ENCODE measurements around the gene CNTN4. TPM values are rescaled to one million over a fixed set of nuclear protein-coding genes. Genes with fewer than 3 reads are reported as not detected.

Gene CNTN4
- polyA plus RNA-seq, 1 donor (not counting 4 experiments of a cell fraction or from before 2014, with no cell fraction given), result not detected

DNA sequence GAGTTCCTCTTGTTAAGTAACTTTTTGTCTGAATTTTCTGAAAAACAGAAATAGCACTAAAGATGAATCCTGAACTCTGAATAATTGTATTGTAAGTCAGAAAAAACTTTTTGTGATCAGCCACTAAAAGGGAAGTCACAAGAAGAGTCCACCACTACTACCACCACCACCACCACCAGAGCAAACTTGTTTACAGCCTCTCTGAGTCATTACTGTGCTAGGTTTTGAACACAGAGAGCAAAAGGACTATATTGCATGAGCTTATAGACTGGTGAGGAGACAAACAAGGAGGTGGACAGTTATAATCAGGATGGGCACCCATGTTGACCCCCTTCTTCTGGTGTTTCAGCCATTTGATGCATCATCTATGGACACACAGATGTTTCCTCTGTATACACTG, 869.8 kb downstream of the CNTN4 start:
- Histone ChIP-seq H3K9me1 (ENCODE audit: control insufficient read depth, extremely low read depth, insufficient read depth, low read length) (no peaks in the 10 kb centered on the region), H3K79me2 (ENCODE audit: control insufficient read depth, insufficient read depth, low read length) (no peaks in the 10 kb centered on the region), H4K20me1 (ENCODE audit: control insufficient read depth, extremely low read depth, insufficient read depth, low read length) (no peaks in the 10 kb centered on the region), H3K36me3 (ENCODE audit: control insufficient read depth in 2 of 2, extremely low read depth in 1 of 2, insufficient read depth in 2 of 2, low read length in 2 of 2) (no peaks in the 10 kb centered on the region), H3K4me1 (ENCODE audit: control insufficient read depth, extremely low read depth, insufficient read depth, low read length) (no peaks in the 10 kb centered on the region), H3K27me3 (ENCODE audit: control insufficient read depth, extremely low read depth, insufficient read depth, low read length) (no peaks in the 10 kb centered on the region), H3K9me3 (ENCODE audit: control insufficient read depth, low read depth, low read length) (no peaks in the 10 kb centered on the region), H3K27ac (ENCODE audit: control insufficient read depth, insufficient read depth, low read length) (no peak overlapping the region), H3K9ac (ENCODE audit: control insufficient read depth, extremely low read depth, insufficient read depth, low read length) (no peak overlapping the region), H3K4me2 (ENCODE audit: control insufficient read depth, extremely low read depth, insufficient read depth, low read depth, low read length) (no peak overlapping the region), H3K4me3 (ENCODE audit: control insufficient read depth in 2 of 3, extremely low read depth in 1 of 3, insufficient read depth in 2 of 3, low read depth in 1 of 3, low read length in 3 of 3) (no peak overlapping the region), H2AFZ (ENCODE audit: control insufficient read depth, low read length) (no peak overlapping the region)
- dilution Hi-C loops (cut with MboI; ENCODE audit: extremely low pct_ligation_motif_present, low sequenced_read_pairs), result no loop called here
- TF ChIP-seq, protein P1, sequence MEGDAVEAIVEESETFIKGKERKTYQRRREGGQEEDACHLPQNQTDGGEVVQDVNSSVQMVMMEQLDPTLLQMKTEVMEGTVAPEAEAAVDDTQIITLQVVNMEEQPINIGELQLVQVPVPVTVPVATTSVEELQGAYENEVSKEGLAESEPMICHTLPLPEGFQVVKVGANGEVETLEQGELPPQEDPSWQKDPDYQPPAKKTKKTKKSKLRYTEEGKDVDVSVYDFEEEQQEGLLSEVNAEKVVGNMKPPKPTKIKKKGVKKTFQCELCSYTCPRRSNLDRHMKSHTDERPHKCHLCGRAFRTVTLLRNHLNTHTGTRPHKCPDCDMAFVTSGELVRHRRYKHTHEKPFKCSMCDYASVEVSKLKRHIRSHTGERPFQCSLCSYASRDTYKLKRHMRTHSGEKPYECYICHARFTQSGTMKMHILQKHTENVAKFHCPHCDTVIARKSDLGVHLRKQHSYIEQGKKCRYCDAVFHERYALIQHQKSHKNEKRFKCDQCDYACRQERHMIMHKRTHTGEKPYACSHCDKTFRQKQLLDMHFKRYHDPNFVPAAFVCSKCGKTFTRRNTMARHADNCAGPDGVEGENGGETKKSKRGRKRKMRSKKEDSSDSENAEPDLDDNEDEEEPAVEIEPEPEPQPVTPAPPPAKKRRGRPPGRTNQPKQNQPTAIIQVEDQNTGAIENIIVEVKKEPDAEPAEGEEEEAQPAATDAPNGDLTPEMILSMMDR (optimal IDR thresholded peaks at IDR 0.05 in 1 of 3, IDR thresholded peaks at IDR 0.05 in 1 of 3, conservative IDR thresholded peaks at IDR 0.05 in 1 of 3; ENCODE audit: extremely low read depth in 1 of 3, insufficient read depth in 2 of 3, low read length in 3 of 3), result no peak
- no peak for TF ChIP-seq EZH2 (IDR thresholded peaks at IDR 0.05; ENCODE audit: low read length)
- DNase-seq (ENCODE audit: low read depth, low spot score) (no peak), FAIRE-seq (no peak)

DNA sequence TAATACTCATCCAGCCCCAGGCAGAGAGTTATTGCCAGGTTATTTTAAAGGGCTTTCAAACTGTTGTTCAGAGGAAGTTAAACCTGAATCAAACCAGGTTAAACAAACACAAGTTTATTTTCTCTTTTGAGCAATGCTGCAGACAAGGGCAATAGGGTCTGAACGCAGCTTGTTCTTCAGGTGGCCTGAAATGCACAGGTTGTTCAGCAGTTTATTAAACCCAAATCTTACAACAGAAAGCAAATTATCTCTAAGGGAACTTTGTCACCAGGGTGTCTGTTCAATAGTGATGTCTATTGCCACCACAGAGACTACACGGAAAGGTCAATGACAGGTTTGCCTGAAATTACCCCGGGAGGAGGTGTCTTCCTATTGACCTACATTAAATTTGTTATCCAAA, 877.5 kb downstream of the CNTN4 start:
- Histone ChIP-seq H3K9me3 (ENCODE audit: control insufficient read depth, low read depth, low read length) (peaks cover 3% of the 10 kb centered on the region), H3K36me3 (ENCODE audit: control insufficient read depth in 2 of 2, extremely low read depth in 1 of 2, insufficient read depth in 2 of 2, low read length in 2 of 2) (no peaks in the 10 kb centered on the region), H3K4me3 (ENCODE audit: control insufficient read depth in 2 of 3, extremely low read depth in 1 of 3, insufficient read depth in 2 of 3, low read depth in 1 of 3, low read length in 3 of 3) (no peak overlapping the region), H4K20me1 (ENCODE audit: control insufficient read depth, extremely low read depth, insufficient read depth, low read length) (no peaks in the 10 kb centered on the region), H3K9me1 (ENCODE audit: control insufficient read depth, extremely low read depth, insufficient read depth, low read length) (no peaks in the 10 kb centered on the region), H3K27ac (ENCODE audit: control insufficient read depth, insufficient read depth, low read length) (no peak overlapping the region), H2AFZ (ENCODE audit: control insufficient read depth, low read length) (no peak overlapping the region), H3K27me3 (ENCODE audit: control insufficient read depth, extremely low read depth, insufficient read depth, low read length) (no peaks in the 10 kb centered on the region), H3K9ac (ENCODE audit: control insufficient read depth, extremely low read depth, insufficient read depth, low read length) (no peak overlapping the region), H3K4me1 (ENCODE audit: control insufficient read depth, extremely low read depth, insufficient read depth, low read length) (no peaks in the 10 kb centered on the region), H3K79me2 (ENCODE audit: control insufficient read depth, insufficient read depth, low read length) (no peaks in the 10 kb centered on the region), H3K4me2 (ENCODE audit: control insufficient read depth, extremely low read depth, insufficient read depth, low read depth, low read length) (no peak overlapping the region)
- TF ChIP-seq, protein P1 (optimal IDR thresholded peaks at IDR 0.05 in 1 of 3, IDR thresholded peaks at IDR 0.05 in 1 of 3, conservative IDR thresholded peaks at IDR 0.05 in 1 of 3; ENCODE audit: extremely low read depth in 1 of 3, insufficient read depth in 2 of 3, low read length in 3 of 3), result no peak
- no peak for TF ChIP-seq EZH2 (IDR thresholded peaks at IDR 0.05; ENCODE audit: low read length)
- dilution Hi-C loops (cut with MboI; ENCODE audit: extremely low pct_ligation_motif_present, low sequenced_read_pairs), result no loop called here
- FAIRE-seq (no peak), DNase-seq (ENCODE audit: low read depth, low spot score) (no peak)

All from keratinocyte (primary cell).